ENCODE measurements around the gene LPIN1. TPM values are rescaled to one million over a fixed set of nuclear protein-coding genes. Genes with fewer than 3 reads are reported as not detected.

LPIN1 gene
- total RNA-seq, 4 donors from 2014 or later = 47.6 to 293 (median 140) TPM

DNA sequence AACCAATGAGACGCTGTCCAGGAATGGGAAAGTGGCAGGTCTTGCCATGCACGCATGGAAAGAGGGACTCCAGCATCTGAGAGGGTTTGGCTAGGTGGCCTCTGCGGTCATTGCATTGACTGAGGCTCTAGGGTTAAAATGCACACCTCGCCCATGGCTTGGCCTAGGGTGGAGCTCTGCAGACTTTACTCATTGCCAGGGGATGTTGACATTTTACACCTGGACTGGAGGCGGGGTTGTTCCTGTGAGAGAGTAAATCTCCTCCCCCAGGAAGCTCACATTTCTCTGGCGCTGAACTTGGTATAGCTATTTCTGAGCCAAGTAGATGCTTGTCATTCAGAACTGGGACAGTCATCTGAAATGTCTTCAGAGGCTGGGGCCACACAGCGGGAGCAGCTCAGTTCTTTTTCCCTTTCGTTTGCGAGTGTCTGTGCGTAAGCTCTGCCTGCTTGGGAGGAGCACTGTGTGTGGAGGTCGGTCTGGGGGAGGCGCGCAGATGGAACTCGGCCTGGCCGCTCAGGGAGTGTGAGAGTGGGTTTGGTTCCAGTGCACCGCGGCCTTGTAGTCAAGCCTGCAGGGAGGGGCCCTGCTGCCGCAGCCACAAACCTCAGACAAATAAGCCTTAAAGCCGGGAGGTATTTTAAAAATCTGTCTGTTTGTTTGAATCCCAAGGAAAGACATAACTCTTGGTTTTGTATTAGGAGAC, 76.5 kb downstream of the LPIN1 start:
- TF ChIP-seq CTCF (IDR thresholded peaks at IDR 0.05; ENCODE audit: low read depth) = no peak

DNA sequence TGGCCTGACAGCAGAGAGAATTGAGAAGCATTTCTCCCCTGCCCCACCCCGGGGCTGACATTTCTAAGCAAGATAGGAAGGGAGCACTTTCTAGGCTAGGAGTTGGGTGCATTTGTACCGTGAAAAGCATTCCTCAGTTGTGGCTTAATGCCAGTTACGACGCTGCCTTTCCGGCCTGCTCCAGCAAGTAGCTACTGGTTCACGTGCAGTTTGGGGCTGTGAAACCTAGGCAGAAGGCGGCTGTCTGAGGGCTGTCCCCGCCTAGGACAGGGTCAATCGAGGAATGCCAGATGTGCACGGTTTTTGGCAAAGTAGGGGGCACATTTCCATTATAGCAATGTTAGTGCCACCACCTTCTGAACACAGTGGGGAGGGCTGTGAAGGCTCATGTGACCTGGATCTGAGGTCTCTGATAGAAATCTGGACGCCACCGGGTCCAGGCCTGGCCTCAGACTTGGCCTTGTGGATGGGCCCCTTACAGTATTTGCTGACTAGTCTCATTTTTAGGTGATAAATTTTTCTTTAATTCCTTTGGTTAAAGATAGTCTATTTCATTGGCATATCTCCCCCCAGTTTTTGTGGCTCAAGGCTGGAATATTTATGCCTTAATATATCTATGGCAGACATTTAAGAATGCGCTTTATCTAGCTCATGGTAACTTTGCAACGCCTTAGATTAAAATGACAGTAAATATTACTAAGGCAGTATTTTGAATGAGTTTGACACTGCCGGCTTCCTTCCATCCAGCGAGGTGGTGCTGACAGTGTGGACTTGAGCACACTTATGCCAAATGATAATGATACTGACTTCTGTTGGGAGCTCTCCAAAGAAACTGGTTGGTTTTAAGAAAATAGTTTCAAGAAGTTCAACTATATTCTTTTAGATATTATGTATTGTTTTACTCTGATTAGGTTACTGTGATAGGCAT, 78.7 kb downstream of the LPIN1 start:
- no peak for TF ChIP-seq CTCF (IDR thresholded peaks at IDR 0.05; ENCODE audit: low read depth)

DNA sequence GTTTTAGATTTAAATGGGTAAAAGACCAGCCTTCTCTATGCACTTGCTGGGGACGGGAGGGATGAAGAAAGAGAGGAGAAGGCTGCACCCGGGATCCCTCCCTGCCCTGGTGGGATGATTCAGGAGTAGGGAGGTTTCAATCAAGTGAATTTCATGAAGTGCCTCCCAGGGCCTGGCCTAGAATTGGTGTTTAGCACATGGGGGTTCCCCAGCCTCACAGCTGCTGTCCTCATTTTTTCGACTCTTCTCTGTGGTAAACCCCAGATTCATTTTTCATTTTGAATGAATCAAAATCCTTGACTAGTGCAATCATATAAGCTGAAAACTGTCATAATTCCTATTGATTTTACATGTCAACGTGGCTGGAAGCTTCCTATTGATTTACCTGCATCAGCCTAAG, 81.1 kb downstream of the LPIN1 start:
- no peak for TF ChIP-seq CTCF (IDR thresholded peaks at IDR 0.05; ENCODE audit: low read depth)

DNA sequence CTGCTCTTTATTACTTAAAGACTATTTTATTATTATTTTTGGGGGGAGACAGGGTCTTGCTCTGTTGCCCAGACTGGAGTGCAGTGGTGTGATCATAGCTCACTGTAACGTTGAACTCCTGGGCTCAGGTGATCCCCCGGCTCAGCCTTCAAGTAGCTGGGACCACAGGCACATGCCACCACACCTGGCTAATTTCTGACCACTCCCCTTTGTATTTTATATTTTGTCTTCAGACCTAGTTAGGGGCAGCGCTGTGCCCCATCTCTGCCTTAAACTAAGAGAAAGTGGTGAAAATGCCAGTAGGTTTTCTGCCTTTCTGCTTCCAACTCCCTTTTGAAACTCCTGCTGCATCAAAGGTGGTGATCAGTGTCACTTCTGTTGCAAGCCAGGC, 82.5 kb downstream of the LPIN1 start:
- TF ChIP-seq CTCF (IDR thresholded peaks at IDR 0.05; ENCODE audit: low read depth) = no peak

GRCh38 chr2:11829324-11829946, 83.0 kb downstream of the LPIN1 start:
- TF ChIP-seq CTCF (IDR thresholded peaks at IDR 0.05; ENCODE audit: low read depth) = no peak

- no peak for TF ChIP-seq CTCF (IDR thresholded peaks at IDR 0.05; ENCODE audit: low read depth)
Observed at GRCh38 chr2:11829947-11830707, 83.7 kb downstream of the LPIN1 start.
